Activated CD4-positive, CD25-positive, alpha-beta regulatory T cell treated with anti-CD3 and anti-CD28 coated beads, Interleukin-2, amount 50 U/mL, for 16 hours (primary cell): Measurements from ENCODE around the gene UCK2.
A peak's percentile ranks its signal among the peaks of the same experiment; 100 is the strongest.

Source experiments
- DNase-seq: peaks from one replicate; pipeline ENCODE4 v3.0.0-alpha.2; 2020; ENCODE audit warnings: low read depth, low spot score

Gene UCK2

DNA sequence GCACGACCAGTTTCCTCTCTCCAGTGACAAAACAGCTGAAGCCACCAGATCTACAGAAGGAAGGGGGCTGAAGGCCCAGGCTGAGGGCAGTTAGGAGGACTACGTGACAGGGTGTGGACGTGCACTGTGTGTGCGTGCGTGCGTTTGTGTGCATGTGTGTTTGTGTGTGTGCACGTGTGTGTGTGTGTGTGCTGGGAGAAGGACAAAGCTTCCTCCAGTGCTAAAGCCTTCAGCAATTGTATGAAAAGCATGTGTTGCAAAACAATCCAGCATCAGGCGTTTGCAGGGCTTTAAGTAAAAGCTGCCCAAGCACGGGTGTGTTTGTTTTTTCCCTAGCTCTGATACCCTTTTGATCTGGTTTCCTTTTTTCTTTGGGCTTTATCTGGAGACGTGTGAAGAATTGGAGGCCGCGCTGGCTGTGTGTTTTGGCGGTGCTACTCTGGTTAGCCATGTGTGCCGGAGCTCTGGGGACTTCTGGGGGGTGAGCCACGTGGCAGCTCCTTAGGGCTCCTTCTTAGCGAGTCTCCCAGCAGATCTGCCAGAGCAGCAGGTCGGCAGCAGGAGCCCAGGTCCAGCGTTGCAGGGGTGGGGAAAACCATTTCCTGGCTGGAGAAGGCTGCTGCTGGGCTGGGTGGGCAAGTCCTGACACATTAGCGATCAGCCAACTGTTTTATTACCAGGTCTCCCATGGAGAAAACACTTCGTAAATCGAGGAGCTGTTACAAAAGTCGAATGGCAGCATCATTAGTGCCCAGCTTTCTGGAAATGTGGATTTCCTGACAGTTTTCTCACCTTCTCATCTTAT, 73.4 kb downstream of the UCK2 start:
- no peak for DNase-seq

DNA sequence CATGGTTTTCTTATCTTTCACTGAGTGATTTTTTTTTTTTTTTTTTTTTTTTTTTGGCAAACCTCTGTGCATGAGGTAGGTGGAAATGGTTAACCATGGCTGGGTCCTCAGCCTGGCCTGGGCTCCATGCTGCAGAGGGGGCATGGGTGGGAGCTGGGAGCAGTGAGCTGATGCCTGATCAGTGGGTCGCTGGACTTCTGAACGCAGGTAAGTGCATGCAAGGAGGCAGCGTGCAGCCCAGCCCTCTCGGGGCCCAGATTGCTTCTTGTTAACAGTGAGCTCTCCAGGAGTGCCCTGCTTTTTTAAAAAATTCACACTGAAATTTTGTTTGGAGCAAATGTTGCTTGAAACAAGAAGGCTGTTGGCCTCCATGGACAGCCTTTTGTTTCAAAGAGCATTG, 75.2 kb downstream of the UCK2 start:
- no peak for DNase-seq

GRCh38 chr1:165903672-165904071, 76.3 kb downstream of the UCK2 start:
- no peak for DNase-seq

DNA sequence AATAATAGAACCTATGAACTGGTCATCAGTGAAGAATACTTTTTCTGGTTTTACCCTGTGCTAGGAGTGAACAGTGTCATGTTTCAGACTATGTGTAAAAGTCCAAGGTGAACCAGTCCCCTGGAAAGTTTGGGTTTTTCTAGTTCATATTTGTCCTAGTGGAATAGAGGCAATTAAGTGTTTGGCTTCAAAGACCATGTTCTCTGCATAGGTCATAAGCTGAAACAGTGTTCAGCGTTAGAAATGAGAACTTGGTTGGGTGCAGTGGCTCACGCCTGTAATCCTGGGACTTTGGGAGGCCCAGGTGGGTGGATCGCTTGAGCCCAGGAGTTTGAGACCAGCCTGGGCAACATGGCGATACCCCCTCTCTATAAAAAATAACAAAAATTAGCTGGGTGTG, 77.5 kb downstream of the UCK2 start:
- no peak for DNase-seq

GRCh38 chr1:165905853-165906252, 78.4 kb downstream of the UCK2 start:
- DNase-seq, result no peak

- DNase-seq, result no peak
Observed at GRCh38 chr1:165907256-165907857, 79.9 kb downstream of the UCK2 start.

DNA sequence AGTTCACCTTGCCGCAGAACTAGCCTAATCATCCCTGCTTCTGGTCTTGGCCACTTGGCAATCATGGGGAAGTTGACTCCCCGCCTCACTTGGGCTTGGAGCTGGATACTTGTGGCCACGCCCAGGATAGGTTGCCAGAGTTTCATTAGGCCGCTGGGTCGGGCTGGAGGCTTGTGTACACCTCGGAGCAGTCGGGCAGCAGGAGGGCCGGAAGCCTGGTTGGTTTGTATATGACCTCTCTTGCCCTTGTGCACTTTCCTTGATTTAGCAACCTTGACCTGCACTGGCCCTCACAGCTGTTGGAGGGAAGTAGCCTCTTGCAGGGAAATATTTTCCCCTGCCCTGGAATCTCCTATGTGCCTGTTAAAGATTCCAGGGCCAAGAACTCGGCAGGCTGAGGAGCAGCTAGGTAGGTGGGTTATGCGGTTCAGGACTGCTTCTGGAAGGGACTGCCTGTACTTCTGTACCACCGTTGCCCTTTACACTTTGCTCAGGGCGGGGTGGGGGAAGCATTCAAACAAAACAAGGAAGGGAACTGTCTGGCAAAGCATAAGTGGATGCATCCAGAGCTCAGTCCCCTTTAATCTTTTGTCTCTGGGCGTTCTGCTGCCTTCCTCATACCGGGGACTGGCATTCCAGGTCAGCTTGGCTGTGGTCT, 83.5 kb downstream of the UCK2 start:
- DNase-seq, result no peak

DNA sequence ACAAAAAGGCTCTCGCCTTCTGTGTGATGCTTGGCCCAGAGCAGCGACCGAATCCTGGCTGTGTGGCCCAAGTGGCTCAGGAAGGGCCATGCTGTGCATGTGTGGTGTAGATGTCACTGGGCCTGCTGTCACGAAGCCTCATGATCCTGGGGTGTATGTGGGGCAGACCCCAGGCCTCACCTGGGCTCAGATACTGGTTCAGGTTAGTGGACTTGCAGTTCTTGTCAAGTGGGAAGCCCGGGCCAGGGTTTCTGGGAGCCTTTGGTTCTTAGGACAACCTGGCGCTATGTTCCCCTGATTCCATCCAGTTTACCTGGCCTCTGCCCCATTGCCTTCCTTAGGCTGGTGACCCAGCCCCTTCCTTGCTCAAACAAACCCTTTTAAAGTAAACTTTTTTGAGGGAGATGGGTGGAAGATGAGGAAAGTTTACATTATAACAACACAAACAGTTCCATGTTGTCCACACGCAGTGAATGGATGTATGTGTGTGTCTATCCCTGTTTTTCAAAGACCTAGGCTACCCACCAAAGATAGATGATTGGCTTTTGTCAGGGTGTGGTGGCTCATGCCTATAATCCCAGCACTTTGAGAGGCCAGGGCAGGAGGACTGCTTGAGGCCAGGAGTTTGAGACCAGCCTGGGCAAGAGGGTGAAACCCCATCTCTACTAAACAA, 84.3 kb downstream of the UCK2 start:
- no peak for DNase-seq

- no peak for DNase-seq
Observed at GRCh38 chr1:165912638-165913037, 85.2 kb downstream of the UCK2 start.

- DNase-seq, result peak; percentile 51
Observed at GRCh38 chr1:165914136-165914798, 86.9 kb downstream of the UCK2 start.

- DNase-seq, result no peak
Observed at GRCh38 chr1:165915480-165915879, 88.1 kb downstream of the UCK2 start.

- no peak for DNase-seq
Observed at GRCh38 chr1:165915932-165916348, 88.5 kb downstream of the UCK2 start.

GRCh38 chr1:165917166-165917565, 89.8 kb downstream of the UCK2 start:
- no peak for DNase-seq

DNA sequence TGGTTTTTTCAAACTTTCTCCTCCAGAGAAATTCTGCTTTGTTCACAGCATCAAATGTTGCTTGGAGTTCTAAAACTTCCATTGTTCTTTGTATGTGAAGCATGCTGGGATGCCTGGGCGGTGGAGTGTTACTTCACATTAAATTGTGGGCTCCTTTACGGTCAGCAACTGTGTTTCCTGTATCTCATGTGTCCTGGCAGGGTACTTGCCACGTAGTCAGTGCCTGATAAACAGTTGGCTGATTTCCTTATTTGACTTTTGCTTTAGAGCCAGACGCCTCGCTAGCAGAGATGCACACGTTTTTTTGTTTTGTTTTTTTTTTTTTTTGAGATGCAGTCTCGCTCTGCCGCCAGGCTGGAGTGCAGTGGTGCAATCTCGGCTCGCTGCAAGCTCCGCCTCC, 96.7 kb downstream of the UCK2 start:
- DNase-seq, result no peak

GRCh38 chr1:165925498-165926079, 98.2 kb downstream of the UCK2 start:
- no peak for DNase-seq

DNA sequence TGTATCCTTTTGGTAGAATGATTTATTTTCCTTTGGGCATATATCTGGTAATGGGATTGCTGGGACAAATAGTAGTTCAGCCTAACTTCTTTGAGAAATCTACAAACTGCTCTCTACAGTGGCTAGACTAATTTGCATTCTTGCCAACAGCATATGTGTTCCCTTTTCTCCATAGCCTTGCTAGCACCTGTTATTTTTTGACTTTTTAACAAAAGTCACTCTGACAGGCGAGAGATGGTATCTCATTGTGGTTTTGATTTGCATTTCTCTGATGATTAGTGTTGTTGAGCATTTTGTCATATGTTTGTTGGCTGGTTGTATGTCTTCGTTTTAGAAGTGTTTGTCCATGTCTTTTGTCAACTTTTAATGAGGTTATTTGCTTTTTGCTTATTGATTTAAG, 99.8 kb downstream of the UCK2 start:
- DNase-seq, result no peak

GRCh38 chr1:165928075-165928731, 100.8 kb downstream of the UCK2 start:
- DNase-seq, result peak; percentile 21

DNA sequence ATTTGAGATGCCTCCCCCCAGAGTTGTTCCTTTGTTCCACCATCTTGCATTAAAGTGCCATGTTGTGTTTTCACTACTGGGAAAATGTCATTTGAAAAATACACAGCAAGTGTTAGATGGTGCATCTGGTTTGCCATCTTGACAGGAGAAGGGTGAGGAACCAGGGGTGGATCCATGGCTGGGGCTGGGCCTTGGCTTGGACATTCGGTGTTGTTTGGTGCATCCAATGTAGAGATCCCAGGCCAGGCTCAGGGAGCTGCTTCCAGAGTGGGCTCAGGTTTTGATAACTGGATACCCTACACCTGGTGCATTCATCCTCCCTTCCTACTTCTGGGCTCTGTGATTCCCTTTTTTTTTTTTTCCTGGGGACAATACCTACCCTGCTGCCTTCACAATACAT, 103.5 kb downstream of the UCK2 start:
- DNase-seq, result no peak

DNA sequence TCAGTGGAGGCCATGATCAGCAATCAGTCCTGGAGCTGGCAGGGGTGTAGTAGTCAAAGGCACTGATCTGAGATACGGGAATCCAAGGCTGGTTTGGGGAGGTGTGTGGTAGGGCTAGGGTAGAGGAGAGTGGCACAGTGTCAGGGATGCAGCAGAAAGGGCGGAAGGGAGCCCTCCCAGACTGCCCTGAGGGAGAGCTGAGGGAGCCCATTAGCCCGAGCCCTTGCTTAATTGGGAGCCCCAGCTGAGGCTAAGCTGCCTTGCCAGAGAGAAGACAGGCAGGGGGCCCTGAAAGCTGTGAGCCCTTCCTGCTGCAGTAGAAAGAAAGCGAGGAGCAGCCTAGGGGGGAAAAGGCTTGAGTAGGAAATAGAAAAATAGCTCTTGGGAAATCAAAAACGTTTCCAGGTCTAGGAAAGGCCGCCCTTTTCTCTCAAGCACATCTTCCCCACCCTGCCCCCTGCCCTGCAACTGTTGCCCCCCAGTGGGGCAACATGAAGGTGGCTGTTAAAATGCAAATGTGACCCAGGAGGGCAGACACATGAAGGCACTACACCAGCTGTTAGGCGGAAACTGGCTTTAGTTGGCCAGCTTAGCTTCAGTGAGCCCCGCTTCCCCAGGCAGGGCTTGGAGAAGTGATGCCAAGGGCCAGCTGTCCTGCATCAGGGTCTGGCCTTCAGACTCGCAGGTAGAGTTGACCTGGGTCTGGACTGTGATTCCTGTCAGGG, 106.2 kb downstream of the UCK2 start:
- DNase-seq, result no peak

DNA sequence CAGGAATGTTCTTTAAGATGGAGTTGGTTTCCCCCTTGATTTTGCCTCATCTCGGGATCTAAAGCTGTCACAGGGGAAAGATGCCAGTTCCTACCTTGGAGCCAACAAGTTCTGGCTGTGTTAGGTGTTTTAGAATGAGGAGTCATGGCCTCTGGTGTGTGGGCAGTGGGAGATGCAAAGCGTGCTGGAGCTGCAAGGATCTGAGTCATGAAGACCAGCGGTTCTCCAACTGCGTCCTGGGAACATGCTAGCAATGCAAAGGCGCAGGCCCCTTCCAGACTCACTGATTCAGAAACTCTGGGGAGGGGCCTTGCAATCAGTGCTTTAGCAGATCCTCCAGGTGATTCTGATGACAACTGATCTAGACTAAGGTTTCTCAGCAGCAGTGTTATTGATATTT, 109.1 kb downstream of the UCK2 start:
- no peak for DNase-seq
